Esophagus squamous epithelium (tissue), 5 donors: ENCODE data around the gene ADIPOR2. TPM values are rescaled to one million over a fixed set of nuclear protein-coding genes. Genes with fewer than 3 reads are reported as not detected.
"Not testable (repeated sequence)": the region's sequence is repeated elsewhere in the genome, so short reads cannot be mapped to it uniquely, and the experiment has no call there.

Experiments
- DNase-seq: peaks from one replicate; lab custom pipeline; 2025; lab: John Stamatoyannopoulos, UW
- H3K27ac ChIP-seq, 4 donors: fragments of 200-600 bp; sonication (generic); one replicate each; pipeline ENCODE4 v1.5.1; 2016 to 2019; ENCODE audit warnings: mild to moderate bottlenecking in 1 of 4
- H3K27me3 ChIP-seq, 4 donors: fragments of 200-600 bp; sonication (generic); 1 replicate in 3 of 4; 2 replicates in 1 of 4; pipeline versions ENCODE4 v1.5.1 to v1.6.0; 2017 to 2021; ENCODE audit warnings: antibody characterized with exemption in 1 of 4
- H3K36me3 ChIP-seq, 3 donors: fragments of 200-600 bp; sonication (generic); one replicate each; pipeline ENCODE4 v1.5.1; 2016 to 2019
- H3K4me1 ChIP-seq, 3 donors: fragments of 200-600 bp; sonication (generic); one replicate each; pipeline ENCODE4 v1.5.1; 2017 to 2019
- H3K4me3 ChIP-seq, 4 donors: fragments of 200-600 bp; sonication (generic); 1 replicate in 3 of 4; 2 replicates in 1 of 4; pipeline ENCODE4 v1.5.1; 2016 to 2019; ENCODE audit warnings: mild to moderate bottlenecking in 2 of 4, moderate library complexity in 1 of 4
- H3K9me3 ChIP-seq, 3 donors: fragments of 200-600 bp; sonication (generic); one replicate each; pipeline ENCODE4 v1.5.1; 2016 to 2019
- POLR2A ChIP-seq, 4 donors: fragments of 450-650 bp; IDR thresholded peaks; one replicate each; pipeline ENCODE4 v1.6.1; 2017; ENCODE audit warnings: antibody characterized with exemption in 4 of 4, mild to moderate bottlenecking in 4 of 4, moderate library complexity in 3 of 4
- WGBS, 2 donors: methylation state at CpG; one replicate each; pipeline ENCODE4 v1.1.5; 2018; 5-methylcytosine and 5-hydroxymethylcytosine counted together
- intact Hi-C: fragments of 100-400 bp; cut with DNase I; formaldehyde crosslinking; loops from one replicate; pipeline ENCODE4 v1.15.0; 2022
- total RNA-seq, 4 donors: library from RNA; depleted of rRNA; stranded (reverse); fragments of >200 nt; gene quantifications; one replicate each; pipeline ENCODE4 v1.1.0, GENCODE V29; 2016
- TF ChIP-seq, protein P1 (sequence below), 6 experiments: fragments of 450-650 bp in 4 of 6; fragments of 200-600 bp in 2 of 6; sonication (generic) in 2 of 6; IDR thresholded peaks; one replicate each; pipeline ENCODE4 v1.5.1; 2016 to 2019; ENCODE audit warnings: antibody characterized with exemption in 6 of 6, mild to moderate bottlenecking in 4 of 6, moderate library complexity in 4 of 6
- donor health status: DM: yes; HTN: yes; CAD: no.

Gene ADIPOR2
- total RNA-seq, 4 donors from 2014 or later, result 29.1 to 49.4 (median 31.1) TPM

DNA sequence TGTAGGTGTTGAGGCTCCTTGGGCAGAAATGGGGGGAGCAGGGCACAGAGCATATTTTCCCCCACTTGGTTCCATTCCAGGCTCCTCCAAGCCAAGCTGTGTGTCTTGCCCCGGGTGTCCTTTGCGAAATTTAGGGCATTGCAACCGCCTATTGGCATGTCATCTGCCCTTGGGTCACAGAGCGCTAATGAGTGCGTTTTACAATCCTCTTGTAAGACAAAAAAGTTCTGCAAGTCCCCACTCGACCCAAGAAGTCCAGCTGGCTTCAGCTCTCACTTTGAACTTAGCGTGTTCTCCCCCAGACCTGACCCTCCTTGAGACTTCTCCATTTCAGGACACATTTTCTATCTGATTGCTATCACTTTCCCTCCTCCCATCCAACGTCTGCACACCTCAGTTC is 123.4 kb downstream of the ADIPOR2 start:
- H3K27me3 ChIP-seq, result peaks cover 0 to 51% (median 0%) of the 10 kb centered on the region in 4 donors
- TF ChIP-seq, protein P1, sequence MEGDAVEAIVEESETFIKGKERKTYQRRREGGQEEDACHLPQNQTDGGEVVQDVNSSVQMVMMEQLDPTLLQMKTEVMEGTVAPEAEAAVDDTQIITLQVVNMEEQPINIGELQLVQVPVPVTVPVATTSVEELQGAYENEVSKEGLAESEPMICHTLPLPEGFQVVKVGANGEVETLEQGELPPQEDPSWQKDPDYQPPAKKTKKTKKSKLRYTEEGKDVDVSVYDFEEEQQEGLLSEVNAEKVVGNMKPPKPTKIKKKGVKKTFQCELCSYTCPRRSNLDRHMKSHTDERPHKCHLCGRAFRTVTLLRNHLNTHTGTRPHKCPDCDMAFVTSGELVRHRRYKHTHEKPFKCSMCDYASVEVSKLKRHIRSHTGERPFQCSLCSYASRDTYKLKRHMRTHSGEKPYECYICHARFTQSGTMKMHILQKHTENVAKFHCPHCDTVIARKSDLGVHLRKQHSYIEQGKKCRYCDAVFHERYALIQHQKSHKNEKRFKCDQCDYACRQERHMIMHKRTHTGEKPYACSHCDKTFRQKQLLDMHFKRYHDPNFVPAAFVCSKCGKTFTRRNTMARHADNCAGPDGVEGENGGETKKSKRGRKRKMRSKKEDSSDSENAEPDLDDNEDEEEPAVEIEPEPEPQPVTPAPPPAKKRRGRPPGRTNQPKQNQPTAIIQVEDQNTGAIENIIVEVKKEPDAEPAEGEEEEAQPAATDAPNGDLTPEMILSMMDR (IDR thresholded peaks at IDR 0.05), result no peak
- TF ChIP-seq POLR2A (IDR thresholded peaks at IDR 0.05), result no peak
- intact Hi-C loops, result no loop called here
- WGBS, 2 donors, result 45 to 53% methylated on average over 7 to 8 of the region's 8 CpGs
- no peak overlapping the region for H3K27ac ChIP-seq
- H3K4me3 ChIP-seq, result no peak overlapping the region
- DNase-seq, result no peak
- peaks cover 0 to 11% (median 0%) of the 10 kb centered on the region in 3 donors for H3K4me1 ChIP-seq
- H3K36me3 ChIP-seq, result no peaks in the 10 kb centered on the region
- no peaks in the 10 kb centered on the region for H3K9me3 ChIP-seq

DNA sequence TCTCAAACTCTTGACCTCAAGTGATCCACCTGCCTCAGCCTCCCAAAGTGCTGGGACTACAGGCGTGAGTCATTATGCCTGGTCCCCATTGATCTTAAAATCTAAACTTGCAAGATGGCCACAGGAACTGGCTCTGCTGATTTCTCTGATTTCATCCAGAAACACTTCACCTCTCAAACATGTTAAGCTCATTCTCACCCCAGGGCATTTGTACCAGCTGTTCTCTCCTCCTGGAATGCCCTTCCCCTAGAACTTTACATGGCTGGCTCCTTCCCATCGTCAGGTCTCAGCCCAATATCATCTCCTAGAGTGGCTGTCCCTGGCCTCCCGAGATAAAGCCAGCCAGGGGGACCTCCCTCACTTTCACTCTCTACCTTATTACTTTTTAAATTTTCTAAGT is 124.2 kb downstream of the ADIPOR2 start:
- WGBS, 2 donors, result 63 to 67% methylated on average over 3 of the region's 3 CpGs

DNA sequence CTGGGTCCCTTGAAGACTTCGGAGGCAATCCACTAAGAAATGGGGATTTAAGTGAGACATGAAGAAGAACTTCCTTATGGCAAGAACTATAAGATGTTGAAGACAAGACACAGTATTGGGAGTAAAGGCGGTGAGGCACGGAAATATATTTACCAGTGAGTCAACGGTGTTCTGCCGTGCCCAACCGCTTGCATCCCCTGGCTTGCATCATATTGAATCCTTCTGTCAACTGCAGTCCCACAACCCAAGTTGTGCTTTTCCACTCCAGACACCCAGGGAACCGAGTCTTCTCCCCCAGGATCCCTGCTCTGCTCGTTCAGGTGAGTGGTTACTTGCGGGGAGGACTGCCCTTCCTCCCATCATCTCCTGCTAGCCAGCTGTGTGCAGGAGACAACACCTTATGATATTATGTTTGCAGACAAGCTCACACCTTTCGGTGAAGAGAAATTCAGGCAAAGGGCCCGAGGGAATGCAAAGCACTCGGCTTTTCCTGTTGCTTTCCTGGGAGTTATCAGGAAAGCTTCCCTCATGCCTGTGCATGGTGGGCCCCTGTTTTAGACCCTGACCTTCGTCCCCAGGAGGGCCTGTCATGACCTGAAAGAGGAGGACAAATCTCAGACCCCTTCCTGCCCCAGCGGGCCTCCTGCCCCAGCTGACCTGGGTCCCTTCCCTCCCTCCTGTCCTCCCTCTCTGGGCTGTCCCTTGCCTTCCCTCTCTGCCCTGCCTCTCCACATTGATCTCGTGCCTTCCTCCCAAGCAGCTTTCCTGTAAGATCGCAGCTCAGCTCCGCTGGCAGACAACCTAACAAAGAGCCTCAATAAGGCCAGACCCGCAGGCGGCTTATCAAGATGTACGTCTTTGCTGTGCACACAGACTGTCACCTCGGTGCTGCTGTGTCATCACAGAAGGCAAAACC is 125.2 kb downstream of the ADIPOR2 start:
- intact Hi-C loops, result no loop called here
- H3K4me1 ChIP-seq, result peaks cover 0 to 11% (median 0%) of the 10 kb centered on the region in 3 donors
- WGBS, 2 donors, result 54 to 56% methylated on average over 16 to 18 of the region's 21 CpGs
- no peaks in the 10 kb centered on the region for H3K36me3 ChIP-seq
- no peak overlapping the region for H3K27ac ChIP-seq
- TF ChIP-seq POLR2A (IDR thresholded peaks at IDR 0.05), result no peak
- TF ChIP-seq, protein P1 (IDR thresholded peaks at IDR 0.05), result no peak
- no peak for DNase-seq
- H3K9me3 ChIP-seq, result no peaks in the 10 kb centered on the region
- H3K27me3 ChIP-seq, result peaks cover 0 to 69% (median under 1%) of the 10 kb centered on the region in 4 donors
- H3K4me3 ChIP-seq, result no peak overlapping the region

More for the DNA sequence above, 124.2 kb downstream of the ADIPOR2 start:
- H3K27me3 ChIP-seq, result peaks cover 0 to 59% (median 0%) of the 10 kb centered on the region in 4 donors
- no peaks in the 10 kb centered on the region for H3K36me3 ChIP-seq
- DNase-seq, result no peak
- intact Hi-C loops, result no loop called here
- H3K9me3 ChIP-seq, result no peaks in the 10 kb centered on the region
- no peak for TF ChIP-seq POLR2A (IDR thresholded peaks at IDR 0.05)
- TF ChIP-seq, protein P1 (IDR thresholded peaks at IDR 0.05), result no peak
- peaks cover 0 to 11% (median 0%) of the 10 kb centered on the region in 3 donors for H3K4me1 ChIP-seq
- H3K4me3 ChIP-seq, result no peak overlapping the region
- H3K27ac ChIP-seq, result no peak overlapping the region

DNA sequence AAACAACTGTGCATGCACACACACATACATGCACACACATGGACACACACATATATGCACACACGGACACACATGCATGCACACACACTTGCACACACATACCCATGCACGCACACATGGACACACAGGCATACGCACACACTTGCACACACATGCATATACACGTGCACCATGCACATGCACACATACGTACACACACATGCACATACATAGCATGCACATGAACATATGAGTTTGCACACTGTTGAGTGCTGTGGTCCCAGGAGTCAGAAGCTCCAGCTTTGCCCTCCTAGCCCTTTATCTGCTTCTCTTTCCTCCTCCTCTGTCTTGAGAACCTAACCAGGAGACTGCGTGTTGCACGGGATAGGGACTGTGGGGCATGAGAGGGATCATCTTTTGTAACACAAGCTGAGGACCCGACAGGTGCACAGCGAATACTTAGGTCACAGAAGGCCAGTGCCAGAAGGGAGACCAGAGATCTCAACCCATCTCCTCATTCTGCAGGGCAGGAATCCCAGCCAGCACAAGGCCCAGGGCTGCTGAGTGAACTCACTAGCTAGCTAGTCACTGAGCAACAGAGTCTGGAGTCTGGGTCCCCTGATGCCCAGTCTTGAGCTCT is 126.0 kb downstream of the ADIPOR2 start:
- 88 to 94% methylated on average over 5 to 8 of the region's 9 CpGs for WGBS, 2 donors

DNA sequence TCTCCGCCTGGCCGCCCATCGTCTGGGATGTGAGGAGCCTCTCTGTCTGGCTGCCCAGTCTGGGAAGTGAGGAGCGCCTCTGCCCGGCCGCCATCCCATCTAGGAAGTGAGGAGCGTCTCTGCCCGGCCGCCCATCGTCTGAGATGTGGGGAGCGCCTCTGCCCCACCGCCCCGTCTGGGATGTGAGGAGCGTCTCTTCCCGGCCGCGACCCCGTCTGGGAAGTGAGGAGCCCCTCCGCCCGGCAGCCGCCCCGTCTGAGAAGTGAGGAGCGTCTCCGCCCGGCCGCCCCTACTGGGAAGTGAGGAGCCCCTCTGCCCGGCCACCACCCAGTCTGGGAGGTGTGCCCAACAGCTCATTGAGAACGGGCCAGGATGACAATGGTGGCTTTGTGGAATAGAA is 127.1 kb downstream of the ADIPOR2 start:
- WGBS, 2 donors, result no CpG with 5 or more reads among the region's 28 CpGs

More for the DNA sequence above, 126.0 kb downstream of the ADIPOR2 start:
- Histone ChIP-seq H3K4me3 (no peak overlapping the region), H3K36me3 (no peaks in the 10 kb centered on the region), H3K4me1 (peaks cover 0 to 10% (median 0%) of the 10 kb centered on the region in 3 donors), H3K9me3 (no peaks in the 10 kb centered on the region), H3K27me3 (peaks cover 0 to 71% (median 4%) of the 10 kb centered on the region in 4 donors), H3K27ac (no peak overlapping the region)
- TF ChIP-seq, protein P1 (IDR thresholded peaks at IDR 0.05), result no peak
- no peak for TF ChIP-seq POLR2A (IDR thresholded peaks at IDR 0.05)
- no peak for DNase-seq
- intact Hi-C loops, result no loop called here

More for the DNA sequence above, 127.1 kb downstream of the ADIPOR2 start:
- H3K4me1 ChIP-seq, H3K27ac ChIP-seq, H3K4me3 ChIP-seq, DNase-seq, intact Hi-C loops, H3K9me3 ChIP-seq, H3K36me3 ChIP-seq: not testable (repeated sequence)
- peaks cover 0 to 82% (median 6%) of the 10 kb centered on the region in 4 donors for H3K27me3 ChIP-seq
